Hepatocyte (in vitro differentiated cells): ENCODE measurements around the gene PKD1L1.

ENCODE experiments used
- EZH2 ChIP-seq: fragments of 200-600 bp; sonication (generic); IDR thresholded peaks from 2 replicates; pipeline ENCODE4 v1.6.1; 2016; ENCODE audit warnings: antibody characterized with exemption, mild to moderate bottlenecking, borderline replicate concordance
- EZH2phosphoT487 ChIP-seq: fragments of 200-600 bp; sonication (generic); IDR thresholded peaks from one replicate; pipeline ENCODE4 v1.6.1; 2018; ENCODE audit warnings: antibody characterized with exemption, mild to moderate bottlenecking, low read depth, moderate library complexity; ENCODE audit not compliant: unreplicated experiment, severe bottlenecking
- TF ChIP-seq, protein P1 (sequence below): fragments of 200-600 bp; sonication (generic); IDR thresholded peaks from 2 replicates; pipeline ENCODE4 v1.5.1; 2016; ENCODE audit warnings: antibody characterized with exemption, mild to moderate bottlenecking; ENCODE audit not compliant: poor library complexity

DNA sequence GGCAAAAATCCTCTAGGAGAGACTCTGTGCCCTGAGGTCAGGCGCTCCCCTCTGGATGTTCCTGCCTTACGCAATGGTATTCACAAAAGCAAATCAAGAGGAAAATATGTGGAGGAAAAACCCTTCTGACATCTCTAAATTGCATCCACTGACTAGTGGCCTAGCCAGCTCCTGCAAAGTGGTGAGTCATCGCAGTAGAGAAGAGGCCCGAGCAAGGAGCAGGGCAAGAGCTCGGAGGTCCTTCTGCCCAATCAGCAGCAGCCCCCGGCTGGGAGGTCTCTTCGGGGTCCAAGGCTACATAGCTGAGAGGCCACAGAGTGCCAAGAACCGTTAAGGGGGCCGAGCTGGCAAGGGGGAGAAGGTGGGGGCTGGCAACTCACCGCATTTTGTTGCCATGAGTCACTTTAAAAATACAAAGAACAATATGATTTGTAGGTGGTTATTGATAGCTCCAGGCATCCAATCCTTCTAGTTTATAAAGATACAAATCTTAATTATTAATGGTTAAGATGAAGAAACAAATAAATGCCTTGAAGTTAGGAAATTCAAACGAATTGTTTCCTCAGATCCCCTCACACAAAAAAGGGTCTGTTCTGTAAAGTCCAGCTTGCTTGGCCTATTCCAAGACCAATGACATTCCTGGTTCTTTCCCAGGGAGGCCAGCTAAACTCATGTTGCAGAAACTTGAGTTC, 161.6 kb downstream of the PKD1L1 start:
- TF ChIP-seq, protein P1, sequence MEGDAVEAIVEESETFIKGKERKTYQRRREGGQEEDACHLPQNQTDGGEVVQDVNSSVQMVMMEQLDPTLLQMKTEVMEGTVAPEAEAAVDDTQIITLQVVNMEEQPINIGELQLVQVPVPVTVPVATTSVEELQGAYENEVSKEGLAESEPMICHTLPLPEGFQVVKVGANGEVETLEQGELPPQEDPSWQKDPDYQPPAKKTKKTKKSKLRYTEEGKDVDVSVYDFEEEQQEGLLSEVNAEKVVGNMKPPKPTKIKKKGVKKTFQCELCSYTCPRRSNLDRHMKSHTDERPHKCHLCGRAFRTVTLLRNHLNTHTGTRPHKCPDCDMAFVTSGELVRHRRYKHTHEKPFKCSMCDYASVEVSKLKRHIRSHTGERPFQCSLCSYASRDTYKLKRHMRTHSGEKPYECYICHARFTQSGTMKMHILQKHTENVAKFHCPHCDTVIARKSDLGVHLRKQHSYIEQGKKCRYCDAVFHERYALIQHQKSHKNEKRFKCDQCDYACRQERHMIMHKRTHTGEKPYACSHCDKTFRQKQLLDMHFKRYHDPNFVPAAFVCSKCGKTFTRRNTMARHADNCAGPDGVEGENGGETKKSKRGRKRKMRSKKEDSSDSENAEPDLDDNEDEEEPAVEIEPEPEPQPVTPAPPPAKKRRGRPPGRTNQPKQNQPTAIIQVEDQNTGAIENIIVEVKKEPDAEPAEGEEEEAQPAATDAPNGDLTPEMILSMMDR: no peak
- TF ChIP-seq EZH2: no peak
- no peak for TF ChIP-seq EZH2phosphoT487
